ENCODE measurements around the gene PRDM16. TPM values are rescaled to one million over a fixed set of nuclear protein-coding genes. Genes with fewer than 3 reads are reported as not detected.

The PRDM16 gene
- total and polyA plus RNA-seq, 4 donors = 0.05 to 0.67 (median 0.19) TPM

DNA sequence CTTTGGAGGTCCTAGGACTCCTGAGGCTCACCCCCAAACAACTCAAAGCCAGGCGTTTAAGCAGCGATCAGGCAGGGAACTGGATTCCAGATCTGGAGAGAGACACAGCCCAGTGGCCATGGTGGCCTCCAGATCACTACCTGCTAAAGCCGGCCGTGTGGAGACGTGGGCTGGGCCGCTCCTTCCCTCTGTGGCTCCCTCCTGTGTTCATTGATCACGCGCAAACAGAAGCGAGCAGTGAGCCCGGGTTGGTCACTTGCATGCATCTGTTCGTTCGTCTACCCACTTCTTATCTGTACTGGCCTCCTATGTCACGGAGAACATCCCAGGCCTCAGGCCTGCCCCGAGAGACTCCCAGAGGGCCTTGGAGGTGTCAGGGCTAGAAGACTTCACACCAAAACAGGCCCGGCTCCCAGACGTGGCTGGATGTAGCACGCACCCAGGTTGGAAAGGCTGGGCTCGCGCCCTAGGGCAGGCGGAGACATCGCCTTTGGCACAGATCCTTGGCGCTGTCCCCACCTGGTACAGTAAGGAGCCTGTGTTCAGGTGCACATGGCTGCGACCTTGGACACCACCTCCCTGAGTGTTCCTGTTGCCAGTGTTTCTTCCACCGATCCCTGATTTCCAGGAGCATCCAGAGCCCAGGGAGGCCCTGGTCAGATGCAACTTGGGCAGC lies 308.7 kb downstream of the PRDM16 start:
- Histone ChIP-seq H3K4me1 (ENCODE audit: control insufficient read depth in 4 of 4, insufficient read depth in 4 of 4, low read length in 3 of 4) (no peaks in the 10 kb centered on the region), H3K9ac (ENCODE audit: low read depth in 1 of 2, low read length in 2 of 2) (no peak overlapping the region), H3K27me3 (ENCODE audit: control insufficient read depth in 4 of 4, insufficient read depth in 4 of 4, low read length in 3 of 4) (peaks cover 0 to 2% (median 0%) of the 10 kb centered on the region in 4 donors), H3K9me3 (ENCODE audit: control insufficient read depth in 4 of 4, low read length in 3 of 4) (no peaks in the 10 kb centered on the region), H3K27ac (ENCODE audit: low read depth in 1 of 2, low read length in 2 of 2) (no peak overlapping the region), H3K36me3 (ENCODE audit: control insufficient read depth in 4 of 4, insufficient read depth in 3 of 4, low read depth in 1 of 4, low read length in 3 of 4) (no peaks in the 10 kb centered on the region), H3K4me3 (ENCODE audit: low read depth in 1 of 3, low read length in 3 of 3) (no peak overlapping the region)
- no peak for DNase-seq (ENCODE audit: low spot score)
- TF ChIP-seq, protein P1, sequence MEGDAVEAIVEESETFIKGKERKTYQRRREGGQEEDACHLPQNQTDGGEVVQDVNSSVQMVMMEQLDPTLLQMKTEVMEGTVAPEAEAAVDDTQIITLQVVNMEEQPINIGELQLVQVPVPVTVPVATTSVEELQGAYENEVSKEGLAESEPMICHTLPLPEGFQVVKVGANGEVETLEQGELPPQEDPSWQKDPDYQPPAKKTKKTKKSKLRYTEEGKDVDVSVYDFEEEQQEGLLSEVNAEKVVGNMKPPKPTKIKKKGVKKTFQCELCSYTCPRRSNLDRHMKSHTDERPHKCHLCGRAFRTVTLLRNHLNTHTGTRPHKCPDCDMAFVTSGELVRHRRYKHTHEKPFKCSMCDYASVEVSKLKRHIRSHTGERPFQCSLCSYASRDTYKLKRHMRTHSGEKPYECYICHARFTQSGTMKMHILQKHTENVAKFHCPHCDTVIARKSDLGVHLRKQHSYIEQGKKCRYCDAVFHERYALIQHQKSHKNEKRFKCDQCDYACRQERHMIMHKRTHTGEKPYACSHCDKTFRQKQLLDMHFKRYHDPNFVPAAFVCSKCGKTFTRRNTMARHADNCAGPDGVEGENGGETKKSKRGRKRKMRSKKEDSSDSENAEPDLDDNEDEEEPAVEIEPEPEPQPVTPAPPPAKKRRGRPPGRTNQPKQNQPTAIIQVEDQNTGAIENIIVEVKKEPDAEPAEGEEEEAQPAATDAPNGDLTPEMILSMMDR (IDR thresholded peaks at IDR 0.05; ENCODE audit: low read depth, low read length, missing input control) = no peak
- TF ChIP-seq JUND (IDR thresholded peaks at IDR 0.05) (no peak), HNF4G (IDR thresholded peaks at IDR 0.05) (no peak), GABPA (IDR thresholded peaks at IDR 0.05 in 1 of 2, conservative IDR thresholded peaks at IDR 0.05 in 1 of 2) (no peak), SP1 (IDR thresholded peaks at IDR 0.05) (no peak), RXRA (IDR thresholded peaks at IDR 0.05) (no peak), YY1 (IDR thresholded peaks at IDR 0.05) (no peak), FOXA1 (IDR thresholded peaks at IDR 0.05) (no peak), EGR1 (IDR thresholded peaks at IDR 0.05; ENCODE audit: low read depth in 2 of 2) (no peak), HNF4A (conservative IDR thresholded peaks at IDR 0.05) (no peak)
- TF ChIP-seq, protein P2, sequence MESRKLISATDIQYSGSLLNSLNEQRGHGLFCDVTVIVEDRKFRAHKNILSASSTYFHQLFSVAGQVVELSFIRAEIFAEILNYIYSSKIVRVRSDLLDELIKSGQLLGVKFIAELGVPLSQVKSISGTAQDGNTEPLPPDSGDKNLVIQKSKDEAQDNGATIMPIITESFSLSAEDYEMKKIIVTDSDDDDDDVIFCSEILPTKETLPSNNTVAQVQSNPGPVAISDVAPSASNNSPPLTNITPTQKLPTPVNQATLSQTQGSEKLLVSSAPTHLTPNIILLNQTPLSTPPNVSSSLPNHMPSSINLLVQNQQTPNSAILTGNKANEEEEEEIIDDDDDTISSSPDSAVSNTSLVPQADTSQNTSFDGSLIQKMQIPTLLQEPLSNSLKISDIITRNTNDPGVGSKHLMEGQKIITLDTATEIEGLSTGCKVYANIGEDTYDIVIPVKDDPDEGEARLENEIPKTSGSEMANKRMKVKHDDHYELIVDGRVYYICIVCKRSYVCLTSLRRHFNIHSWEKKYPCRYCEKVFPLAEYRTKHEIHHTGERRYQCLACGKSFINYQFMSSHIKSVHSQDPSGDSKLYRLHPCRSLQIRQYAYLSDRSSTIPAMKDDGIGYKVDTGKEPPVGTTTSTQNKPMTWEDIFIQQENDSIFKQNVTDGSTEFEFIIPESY (IDR thresholded peaks at IDR 0.05) = no peak
- TF ChIP-seq, protein P3, sequence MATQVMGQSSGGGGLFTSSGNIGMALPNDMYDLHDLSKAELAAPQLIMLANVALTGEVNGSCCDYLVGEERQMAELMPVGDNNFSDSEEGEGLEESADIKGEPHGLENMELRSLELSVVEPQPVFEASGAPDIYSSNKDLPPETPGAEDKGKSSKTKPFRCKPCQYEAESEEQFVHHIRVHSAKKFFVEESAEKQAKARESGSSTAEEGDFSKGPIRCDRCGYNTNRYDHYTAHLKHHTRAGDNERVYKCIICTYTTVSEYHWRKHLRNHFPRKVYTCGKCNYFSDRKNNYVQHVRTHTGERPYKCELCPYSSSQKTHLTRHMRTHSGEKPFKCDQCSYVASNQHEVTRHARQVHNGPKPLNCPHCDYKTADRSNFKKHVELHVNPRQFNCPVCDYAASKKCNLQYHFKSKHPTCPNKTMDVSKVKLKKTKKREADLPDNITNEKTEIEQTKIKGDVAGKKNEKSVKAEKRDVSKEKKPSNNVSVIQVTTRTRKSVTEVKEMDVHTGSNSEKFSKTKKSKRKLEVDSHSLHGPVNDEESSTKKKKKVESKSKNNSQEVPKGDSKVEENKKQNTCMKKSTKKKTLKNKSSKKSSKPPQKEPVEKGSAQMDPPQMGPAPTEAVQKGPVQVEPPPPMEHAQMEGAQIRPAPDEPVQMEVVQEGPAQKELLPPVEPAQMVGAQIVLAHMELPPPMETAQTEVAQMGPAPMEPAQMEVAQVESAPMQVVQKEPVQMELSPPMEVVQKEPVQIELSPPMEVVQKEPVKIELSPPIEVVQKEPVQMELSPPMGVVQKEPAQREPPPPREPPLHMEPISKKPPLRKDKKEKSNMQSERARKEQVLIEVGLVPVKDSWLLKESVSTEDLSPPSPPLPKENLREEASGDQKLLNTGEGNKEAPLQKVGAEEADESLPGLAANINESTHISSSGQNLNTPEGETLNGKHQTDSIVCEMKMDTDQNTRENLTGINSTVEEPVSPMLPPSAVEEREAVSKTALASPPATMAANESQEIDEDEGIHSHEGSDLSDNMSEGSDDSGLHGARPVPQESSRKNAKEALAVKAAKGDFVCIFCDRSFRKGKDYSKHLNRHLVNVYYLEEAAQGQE (IDR thresholded peaks at IDR 0.05) = no peak
- TF ChIP-seq, protein P4, sequence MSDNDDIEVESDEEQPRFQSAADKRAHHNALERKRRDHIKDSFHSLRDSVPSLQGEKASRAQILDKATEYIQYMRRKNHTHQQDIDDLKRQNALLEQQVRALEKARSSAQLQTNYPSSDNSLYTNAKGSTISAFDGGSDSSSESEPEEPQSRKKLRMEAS (IDR thresholded peaks at IDR 0.05) = no peak
- 81% methylated on average over 24 of the region's 24 CpGs for WGBS
